ENCODE results near the gene MIEN1. TPM values are rescaled to one million over a fixed set of nuclear protein-coding genes. Genes with fewer than 3 reads are reported as not detected.
A peak's percentile ranks its signal among the peaks of the same experiment; 100 is the strongest.

MIEN1 gene
- total RNA-seq, 1 experiment from 2014 or later: 50.8 TPM

- H3K27ac ChIP-seq (ENCODE audit: insufficient read length, low read depth, low read length): no peak overlapping the region
- H3K4me1 ChIP-seq (ENCODE audit: insufficient read depth, low read length): peaks cover 2% of the 10 kb centered on the region; the same call in 1 of the 2 replicates
- H2BK5ac ChIP-seq (ENCODE audit: insufficient read length, low read length): no peak overlapping the region
- TF ChIP-seq CTCF (conservative IDR thresholded peaks at IDR 0.05): no peak
- Mint-ChIP-seq H3K27me3 (ENCODE audit: low read depth) (peaks cover 32% of the 10 kb centered on the region), H3K36me3 (ENCODE audit: insufficient read depth in 1 of 3, low read depth in 3 of 3) (peaks cover 0 to 3% (median 0%) of the 10 kb centered on the region in 3 experiments; a peak in 1 of 7 replicates), H3K27ac (no peak overlapping the region; a peak in 1 of 7 replicates), H3K4me3 (peak overlapping the region; percentile 50 to 71), H3K4me1 (peaks cover 51 to 54% of the 10 kb centered on the region in 2 experiments), H3K9me3 (no peaks in the 10 kb centered on the region; a peak in 2 of 5 replicates)
- H2AFZ ChIP-seq (ENCODE audit: low read length): no peak overlapping the region
- no peak overlapping the region for H3T11ph ChIP-seq (ENCODE audit: low read length)
- no peak overlapping the region; the same call in 1 of the 2 replicates for H3K14ac ChIP-seq (ENCODE audit: insufficient read depth, low read length)
- no peak overlapping the region for H3K18ac ChIP-seq (ENCODE audit: insufficient read length, low read depth, low read length)
- H3K23ac ChIP-seq (ENCODE audit: insufficient read length, low read depth, low read length): no peak overlapping the region
- H3K23me2 ChIP-seq (ENCODE audit: insufficient read length, low read depth, low read length, poor library complexity, severe bottlenecking): peaks cover 3% of the 10 kb centered on the region
- H2BK12ac ChIP-seq (ENCODE audit: insufficient read length, low read depth, low read length): no peak overlapping the region
- no peaks in the 10 kb centered on the region for H3K27me3 ChIP-seq (ENCODE audit: insufficient read depth, low read length)
- H4K5ac ChIP-seq (ENCODE audit: insufficient read length, low read depth, low read length): no peak overlapping the region
- peak overlapping the region; percentile 50 for H3K4me2 ChIP-seq (ENCODE audit: insufficient read depth, insufficient read length, low read length)
- peaks cover 2% of the 10 kb centered on the region for H4K20me1 ChIP-seq (ENCODE audit: control insufficient read depth, insufficient read depth, insufficient read length)
- WGBS (ENCODE audit: extremely low coverage, insufficient read length, low lambda C conversion rate): no CpG with 5 or more reads among the region's 21 CpGs
- H4K91ac ChIP-seq (ENCODE audit: insufficient read length, low read depth, low read length): no peak overlapping the region
- DNase-seq: peak; percentile 61
- no peak overlapping the region for H2BK120ac ChIP-seq (ENCODE audit: low read depth, low read length, poor library complexity, severe bottlenecking)
- no peaks in the 10 kb centered on the region for H3K9me3 ChIP-seq (ENCODE audit: control insufficient read depth, low read depth, low read length)
- no peak overlapping the region for H3K9ac ChIP-seq (ENCODE audit: extremely low read depth, insufficient read length, low read length)
- no peak overlapping the region for H3K56ac ChIP-seq (ENCODE audit: insufficient read length, low read depth, low read length)
- no peak overlapping the region for H4K8ac ChIP-seq (replicated peaks; ENCODE audit: insufficient read length, low read depth, low read length)
- no peak overlapping the region for H2BK15ac ChIP-seq (ENCODE audit: low read depth, low read length)
- no peak overlapping the region for H3K4ac ChIP-seq (ENCODE audit: low read depth, low read length)
- H3K79me2 ChIP-seq (ENCODE audit: insufficient read depth, low read length): no peaks in the 10 kb centered on the region
- H3K79me1 ChIP-seq (ENCODE audit: insufficient read depth, low read depth, low read length, poor library complexity, severe bottlenecking): no peaks in the 10 kb centered on the region
- no peak overlapping the region for H2BK20ac ChIP-seq (ENCODE audit: low read depth, low read length, poor library complexity, severe bottlenecking)
- H2AK5ac ChIP-seq (ENCODE audit: insufficient read length, low read length): no peak overlapping the region
These were observed 24.7 kb upstream of the MIEN1 start for GRCh38 chr17:39754958-39755553.

Measured in H9 (cell line).